Spleen (tissue), 7 donors: ENCODE measurements around the gene AP4B1.

Experiments used
- CTCF ChIP-seq, 11 experiments: fragments of 200-600 bp in 7 of 11; fragments of 450-650 bp in 4 of 11; sonication (generic) in 4 of 11; IDR thresholded peaks in 8 of 11; conservative IDR thresholded peaks in 3 of 11; 1 replicate in 7 of 11; 2 replicates in 4 of 11; pipeline versions ENCODE4 v1.4.0 to v1.8.0; 2016 to 2021; ENCODE audit warnings: antibody characterized with exemption in 11 of 11, inconsistent platforms in 4 of 11, mild to moderate bottlenecking in 1 of 11
- POLR2A ChIP-seq, 3 donors: fragments of 450-650 bp; IDR thresholded peaks; one replicate each; pipeline ENCODE4 v1.5.1; 2017; ENCODE audit warnings: antibody characterized with exemption in 3 of 3, mild to moderate bottlenecking in 1 of 3
- POLR2AphosphoS5 ChIP-seq, 3 donors: sonication (generic); formaldehyde crosslinking; IDR thresholded peaks; one replicate each; pipeline ENCODE4 v1.5.1; 2017; ENCODE audit warnings: antibody characterized with exemption in 3 of 3
- donor health status: DM: no; HTN: no; CAD: no; lungs with moderate emphysema.
- donor health status: DM: no; HTN: no; CAD: no.
- donor health status: DM: no; HTN: no; CAD: no.

GRCh38 chr1:113940365-113941244 lies 36.0 kb upstream of the AP4B1 start:
- TF ChIP-seq CTCF (IDR thresholded peaks at IDR 0.05 in 8 of 11, conservative IDR thresholded peaks at IDR 0.05 in 3 of 11) (no peak), POLR2A (IDR thresholded peaks at IDR 0.05) (no peak), POLR2AphosphoS5 (IDR thresholded peaks at IDR 0.05) (no peak)
